ENCODE data around the gene SF3A2.

DNA sequence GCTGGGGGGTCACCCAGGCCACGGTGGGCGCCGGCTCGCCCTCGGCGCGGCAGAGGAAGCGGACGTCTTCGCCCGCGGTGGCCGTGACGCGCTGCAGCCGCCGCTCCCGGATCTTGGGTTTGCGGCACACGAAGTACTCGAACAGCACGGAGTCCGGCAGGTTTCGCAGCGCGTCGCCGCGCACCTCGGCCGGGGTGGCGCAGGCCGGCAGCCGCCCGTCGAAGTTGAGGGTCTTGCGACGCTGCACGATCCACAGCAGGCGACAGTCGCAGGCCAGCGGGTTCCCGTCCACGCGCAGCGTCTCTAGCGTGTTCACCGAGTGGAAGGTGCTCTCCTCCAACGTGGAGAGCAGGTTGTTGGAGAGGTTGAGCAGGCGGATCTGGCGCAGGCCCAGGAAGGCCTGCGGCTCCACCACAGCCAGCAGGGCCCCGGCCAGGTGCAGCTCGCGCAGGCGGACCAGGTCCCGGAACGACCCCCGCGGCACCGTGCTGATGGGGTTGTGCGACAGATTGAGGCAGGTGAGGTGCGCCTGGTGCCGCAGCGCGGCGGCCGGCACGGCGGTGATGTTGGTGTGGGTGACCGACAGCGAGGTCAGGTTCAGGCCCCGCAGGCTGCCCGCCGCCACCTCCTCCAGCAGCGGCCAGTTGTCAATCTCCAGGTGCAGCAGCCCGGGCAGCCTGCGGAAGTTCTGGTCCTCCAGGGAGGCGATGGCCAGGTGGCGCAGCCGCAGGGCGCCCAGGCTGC, 54.0 kb downstream of the SF3A2 start:
- TF ChIP-seq, protein P1, sequence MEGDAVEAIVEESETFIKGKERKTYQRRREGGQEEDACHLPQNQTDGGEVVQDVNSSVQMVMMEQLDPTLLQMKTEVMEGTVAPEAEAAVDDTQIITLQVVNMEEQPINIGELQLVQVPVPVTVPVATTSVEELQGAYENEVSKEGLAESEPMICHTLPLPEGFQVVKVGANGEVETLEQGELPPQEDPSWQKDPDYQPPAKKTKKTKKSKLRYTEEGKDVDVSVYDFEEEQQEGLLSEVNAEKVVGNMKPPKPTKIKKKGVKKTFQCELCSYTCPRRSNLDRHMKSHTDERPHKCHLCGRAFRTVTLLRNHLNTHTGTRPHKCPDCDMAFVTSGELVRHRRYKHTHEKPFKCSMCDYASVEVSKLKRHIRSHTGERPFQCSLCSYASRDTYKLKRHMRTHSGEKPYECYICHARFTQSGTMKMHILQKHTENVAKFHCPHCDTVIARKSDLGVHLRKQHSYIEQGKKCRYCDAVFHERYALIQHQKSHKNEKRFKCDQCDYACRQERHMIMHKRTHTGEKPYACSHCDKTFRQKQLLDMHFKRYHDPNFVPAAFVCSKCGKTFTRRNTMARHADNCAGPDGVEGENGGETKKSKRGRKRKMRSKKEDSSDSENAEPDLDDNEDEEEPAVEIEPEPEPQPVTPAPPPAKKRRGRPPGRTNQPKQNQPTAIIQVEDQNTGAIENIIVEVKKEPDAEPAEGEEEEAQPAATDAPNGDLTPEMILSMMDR (IDR thresholded peaks at IDR 0.05) = no peak
- TF ChIP-seq POLR2A (IDR thresholded peaks at IDR 0.05) = no peak
